GM06990 (cell line): ENCODE data around the gene NKAIN2.

Source experiments
- DNase-seq: peaks from one replicate; pipeline ENCODE4 v3.0.0-alpha.2; 2011; ENCODE audit not compliant: insufficient read length; ENCODE audit errors: extremely low read depth
- H3K27me3 ChIP-seq: replicated peaks from 2 replicates; pipeline ENCODE4 v1.6.0; 2011; ENCODE audit warnings: low read length; ENCODE audit not compliant: control insufficient read depth, insufficient read depth
- H3K36me3 ChIP-seq: 2 replicates; pipeline ENCODE4 v1.5.1; 2011; ENCODE audit warnings: low read length; ENCODE audit not compliant: control insufficient read depth, insufficient read depth
- H3K4me3 ChIP-seq: replicated peaks from 2 replicates; pipeline ENCODE4 v1.5.1; 2011; ENCODE audit warnings: low read depth, mild to moderate bottlenecking, control low read depth, low read length
- CTCF ChIP-seq: IDR thresholded peaks from 2 replicates; pipeline ENCODE4 v1.5.1; 2011; ENCODE audit warnings: low read length, control low read depth, mild to moderate bottlenecking, inconsistent platforms; ENCODE audit not compliant: insufficient read depth, poor library complexity, severe bottlenecking

Gene NKAIN2

GRCh38 chr6:124780623-124781022 lies 977.0 kb downstream of the NKAIN2 start:
- Histone ChIP-seq H3K27me3 (no peaks in the 10 kb centered on the region), H3K4me3 (no peak overlapping the region), H3K36me3 (no peaks in the 10 kb centered on the region)
- no peak for DNase-seq
- no peak for TF ChIP-seq CTCF

- no peak for TF ChIP-seq CTCF
- no peak for DNase-seq
- Histone ChIP-seq H3K36me3 (no peaks in the 10 kb centered on the region), H3K4me3 (no peak overlapping the region), H3K27me3 (no peaks in the 10 kb centered on the region)
Observed at GRCh38 chr6:124783344-124783743, 979.7 kb downstream of the NKAIN2 start.

- DNase-seq, result no peak
- no peak for TF ChIP-seq CTCF
- no peak overlapping the region for H3K4me3 ChIP-seq
Observed at GRCh38 chr6:124791156-124791555, 987.5 kb downstream of the NKAIN2 start.

GRCh38 chr6:124792386-124792785 lies 988.7 kb downstream of the NKAIN2 start:
- H3K27me3 ChIP-seq, result no peaks in the 10 kb centered on the region
- no peak overlapping the region for H3K4me3 ChIP-seq
- TF ChIP-seq CTCF, result no peak
- no peak for DNase-seq
- H3K36me3 ChIP-seq, result no peaks in the 10 kb centered on the region

More at GRCh38 chr6:124791156-124791555, 987.5 kb downstream of the NKAIN2 start:
- Histone ChIP-seq H3K27me3 (no peaks in the 10 kb centered on the region), H3K36me3 (no peaks in the 10 kb centered on the region)

- H3K36me3 ChIP-seq, result no peaks in the 10 kb centered on the region
- no peak overlapping the region for H3K4me3 ChIP-seq
- TF ChIP-seq CTCF, result no peak
- DNase-seq, result no peak
- no peaks in the 10 kb centered on the region for H3K27me3 ChIP-seq
Observed at GRCh38 chr6:124793398-124793797, 989.7 kb downstream of the NKAIN2 start.

- no peaks in the 10 kb centered on the region for H3K36me3 ChIP-seq
- H3K27me3 ChIP-seq, result no peaks in the 10 kb centered on the region
- no peak for DNase-seq
- no peak overlapping the region for H3K4me3 ChIP-seq
- TF ChIP-seq CTCF, result peak; percentile 37
Observed at GRCh38 chr6:124795643-124796463, 992.2 kb downstream of the NKAIN2 start.
